Measurements from ENCODE around the gene SLC1A7.

The SLC1A7 gene

GRCh38 chr1:53163291-53163768 lies 20.9 kb upstream of the SLC1A7 start:
- in situ Hi-C loops (cut with MboI; ENCODE audit: low sequenced_read_pairs), result no loop called here

- in situ Hi-C loops (cut with MboI; ENCODE audit: low sequenced_read_pairs), result no loop called here
Observed at GRCh38 chr1:53162621-53163020, 20.2 kb upstream of the SLC1A7 start.

- in situ Hi-C loops (cut with MboI; ENCODE audit: low sequenced_read_pairs), result no loop called here
Observed at GRCh38 chr1:53160924-53161378, 18.5 kb upstream of the SLC1A7 start.

GRCh38 chr1:53158900-53159299 lies 16.5 kb upstream of the SLC1A7 start:
- in situ Hi-C loops (cut with MboI; ENCODE audit: low sequenced_read_pairs), result no loop called here

GRCh38 chr1:53156783-53157182 lies 14.3 kb upstream of the SLC1A7 start:
- in situ Hi-C loops (cut with MboI; ENCODE audit: low sequenced_read_pairs), result no loop called here

GRCh38 chr1:53155945-53156344 lies 13.5 kb upstream of the SLC1A7 start:
- in situ Hi-C loops (cut with MboI; ENCODE audit: low sequenced_read_pairs), result no loop called here

GRCh38 chr1:53155534-53155933 lies 13.1 kb upstream of the SLC1A7 start:
- in situ Hi-C loops (cut with MboI; ENCODE audit: low sequenced_read_pairs), result no loop called here

GRCh38 chr1:53154859-53155438 lies 12.5 kb upstream of the SLC1A7 start:
- in situ Hi-C loops (cut with MboI; ENCODE audit: low sequenced_read_pairs), result no loop called here

GRCh38 chr1:53153752-53154151 lies 11.3 kb upstream of the SLC1A7 start:
- in situ Hi-C loops (cut with MboI; ENCODE audit: low sequenced_read_pairs), result no loop called here

- in situ Hi-C loops (cut with MboI; ENCODE audit: low sequenced_read_pairs), result no loop called here
Observed at GRCh38 chr1:53148123-53148522, 5.7 kb upstream of the SLC1A7 start.

- in situ Hi-C loops (cut with MboI; ENCODE audit: low sequenced_read_pairs), result no loop called here
Observed at GRCh38 chr1:53147174-53147573, 4.7 kb upstream of the SLC1A7 start.

GRCh38 chr1:53145942-53146708 lies 3.7 kb upstream of the SLC1A7 start:
- in situ Hi-C loops (cut with MboI; ENCODE audit: low sequenced_read_pairs), result no loop called here

- in situ Hi-C loops (cut with MboI; ENCODE audit: low sequenced_read_pairs), result no loop called here
Observed at GRCh38 chr1:53145619-53145941, 3.1 kb upstream of the SLC1A7 start.

GRCh38 chr1:53145051-53145600 lies 2.7 kb upstream of the SLC1A7 start:
- in situ Hi-C loops (cut with MboI; ENCODE audit: low sequenced_read_pairs), result no loop called here

GRCh38 chr1:53144201-53144600 lies 1.8 kb upstream of the SLC1A7 start:
- in situ Hi-C loops (cut with MboI; ENCODE audit: low sequenced_read_pairs), result no loop called here

- in situ Hi-C loops (cut with MboI; ENCODE audit: low sequenced_read_pairs), result no loop called here
Observed at GRCh38 chr1:53143527-53143926, 1.1 kb upstream of the SLC1A7 start.

- in situ Hi-C loops (cut with MboI; ENCODE audit: low sequenced_read_pairs), result no loop called here
Observed at GRCh38 chr1:53141487-53142055, 867 bp downstream of the SLC1A7 start.

- in situ Hi-C loops (cut with MboI; ENCODE audit: low sequenced_read_pairs), result no loop called here
Observed at GRCh38 chr1:53140451-53140850, 2.0 kb downstream of the SLC1A7 start.

GRCh38 chr1:53139951-53140361 lies 2.5 kb downstream of the SLC1A7 start:
- in situ Hi-C loops (cut with MboI; ENCODE audit: low sequenced_read_pairs), result no loop called here

GRCh38 chr1:53138991-53139884 lies 3.2 kb downstream of the SLC1A7 start:
- in situ Hi-C loops (cut with MboI; ENCODE audit: low sequenced_read_pairs), result no loop called here

- in situ Hi-C loops (cut with MboI; ENCODE audit: low sequenced_read_pairs), result no loop called here
Observed at GRCh38 chr1:53137729-53138128, 4.7 kb downstream of the SLC1A7 start.
